HEK293 (cell line): Measurements from ENCODE around the gene C6orf58.

Source experiments
- FEZF1 ChIP-seq: fragments of 450-650 bp; formaldehyde crosslinking; IDR thresholded peaks from 2 replicates; pipeline ENCODE4 v1.5.1; 2016; ENCODE audit warnings: missing biosample characterization, missing genetic modification characterization
- KLF8 ChIP-seq: fragments of 450-650 bp; formaldehyde crosslinking; IDR thresholded peaks from 2 replicates; pipeline ENCODE4 v1.5.1; 2016; ENCODE audit warnings: missing biosample characterization, missing genetic modification characterization
- TCF7L2 ChIP-seq: IDR thresholded peaks from 2 replicates; pipeline ENCODE4 v1.6.1; 2011; ENCODE audit warnings: low read depth, mild to moderate bottlenecking, inconsistent platforms, low read length, moderate library complexity, borderline replicate concordance
- YY1 ChIP-seq: fragments of 450-650 bp; formaldehyde crosslinking; IDR thresholded peaks from 2 replicates; pipeline ENCODE4 v1.5.1; 2018; ENCODE audit warnings: missing biosample characterization, missing genetic modification characterization
- ZNF292 ChIP-seq: fragments of 450-650 bp; formaldehyde crosslinking; IDR thresholded peaks from 2 replicates; pipeline ENCODE4 v1.5.1; 2016; ENCODE audit warnings: low read depth, missing biosample characterization, missing genetic modification characterization, borderline replicate concordance
- ZNF548 ChIP-seq: fragments of 450-650 bp; formaldehyde crosslinking; IDR thresholded peaks from 2 replicates; pipeline ENCODE4 v1.5.1; 2016; ENCODE audit warnings: missing biosample characterization, missing genetic modification characterization
- ZNF600 ChIP-seq: fragments of 450-650 bp; formaldehyde crosslinking; IDR thresholded peaks from 2 replicates; pipeline ENCODE4 v1.5.1; 2016; ENCODE audit warnings: missing biosample characterization, missing genetic modification characterization
- TF ChIP-seq, protein P1 (sequence below): fragments of 450-650 bp; formaldehyde crosslinking; IDR thresholded peaks from 2 replicates; pipeline ENCODE4 v1.5.1; 2016; ENCODE audit warnings: missing biosample characterization, missing genetic modification characterization
- TF ChIP-seq, protein P2 (sequence below): fragments of 450-650 bp; formaldehyde crosslinking; IDR thresholded peaks from 2 replicates; pipeline ENCODE4 v1.5.1; 2016; ENCODE audit warnings: missing biosample characterization, missing genetic modification characterization
- TF ChIP-seq, protein P3 (sequence below): fragments of 450-650 bp; formaldehyde crosslinking; IDR thresholded peaks from 2 replicates; pipeline ENCODE4 v1.5.1; 2016; ENCODE audit warnings: missing biosample characterization, missing genetic modification characterization

DNA sequence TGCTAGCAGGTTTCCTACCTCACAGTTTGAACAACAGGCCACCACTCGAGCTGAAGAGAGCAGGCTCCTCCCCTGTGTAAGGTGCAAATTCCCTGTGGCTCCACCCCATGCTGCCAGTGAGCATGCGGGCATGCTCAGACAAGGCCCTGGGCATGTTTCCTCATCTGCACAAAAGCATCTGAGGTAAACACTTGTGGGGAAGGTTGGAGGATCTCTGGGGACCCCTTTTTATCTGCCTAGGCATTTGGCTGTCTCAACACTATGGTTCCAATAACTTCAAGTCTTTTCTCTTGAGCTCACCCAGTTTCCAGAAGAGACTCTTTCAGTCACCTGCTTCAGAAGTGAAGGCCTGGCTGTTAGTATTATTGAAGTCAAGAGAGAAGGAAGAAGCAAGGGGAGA, 9.4 kb downstream of the C6orf58 start:
- TF ChIP-seq ZNF292 (tag by site-specific recombination) (no peak), YY1 (no peak), TCF7L2 (no peak), KLF8 (tag by site-specific recombination) (no peak), ZNF548 (tag by site-specific recombination) (no peak), FEZF1 (tag by site-specific recombination) (no peak), ZNF600 (tag by site-specific recombination) (no peak)
- TF ChIP-seq, protein P1, sequence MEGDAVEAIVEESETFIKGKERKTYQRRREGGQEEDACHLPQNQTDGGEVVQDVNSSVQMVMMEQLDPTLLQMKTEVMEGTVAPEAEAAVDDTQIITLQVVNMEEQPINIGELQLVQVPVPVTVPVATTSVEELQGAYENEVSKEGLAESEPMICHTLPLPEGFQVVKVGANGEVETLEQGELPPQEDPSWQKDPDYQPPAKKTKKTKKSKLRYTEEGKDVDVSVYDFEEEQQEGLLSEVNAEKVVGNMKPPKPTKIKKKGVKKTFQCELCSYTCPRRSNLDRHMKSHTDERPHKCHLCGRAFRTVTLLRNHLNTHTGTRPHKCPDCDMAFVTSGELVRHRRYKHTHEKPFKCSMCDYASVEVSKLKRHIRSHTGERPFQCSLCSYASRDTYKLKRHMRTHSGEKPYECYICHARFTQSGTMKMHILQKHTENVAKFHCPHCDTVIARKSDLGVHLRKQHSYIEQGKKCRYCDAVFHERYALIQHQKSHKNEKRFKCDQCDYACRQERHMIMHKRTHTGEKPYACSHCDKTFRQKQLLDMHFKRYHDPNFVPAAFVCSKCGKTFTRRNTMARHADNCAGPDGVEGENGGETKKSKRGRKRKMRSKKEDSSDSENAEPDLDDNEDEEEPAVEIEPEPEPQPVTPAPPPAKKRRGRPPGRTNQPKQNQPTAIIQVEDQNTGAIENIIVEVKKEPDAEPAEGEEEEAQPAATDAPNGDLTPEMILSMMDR (tag by site-specific recombination) = no peak
- TF ChIP-seq, protein P2, sequence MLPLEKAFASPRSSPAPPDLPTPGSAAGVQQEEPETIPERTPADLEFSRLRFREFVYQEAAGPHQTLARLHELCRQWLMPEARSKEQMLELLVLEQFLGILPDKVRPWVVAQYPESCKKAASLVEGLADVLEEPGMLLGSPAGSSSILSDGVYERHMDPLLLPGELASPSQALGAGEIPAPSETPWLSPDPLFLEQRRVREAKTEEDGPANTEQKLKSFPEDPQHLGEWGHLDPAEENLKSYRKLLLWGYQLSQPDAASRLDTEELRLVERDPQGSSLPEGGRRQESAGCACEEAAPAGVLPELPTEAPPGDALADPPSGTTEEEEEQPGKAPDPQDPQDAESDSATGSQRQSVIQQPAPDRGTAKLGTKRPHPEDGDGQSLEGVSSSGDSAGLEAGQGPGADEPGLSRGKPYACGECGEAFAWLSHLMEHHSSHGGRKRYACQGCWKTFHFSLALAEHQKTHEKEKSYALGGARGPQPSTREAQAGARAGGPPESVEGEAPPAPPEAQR (tag by site-specific recombination) = no peak
- TF ChIP-seq, protein P3, sequence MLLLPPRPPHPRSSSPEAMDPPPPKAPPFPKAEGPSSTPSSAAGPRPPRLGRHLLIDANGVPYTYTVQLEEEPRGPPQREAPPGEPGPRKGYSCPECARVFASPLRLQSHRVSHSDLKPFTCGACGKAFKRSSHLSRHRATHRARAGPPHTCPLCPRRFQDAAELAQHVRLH (tag by site-specific recombination) = no peak
